Spleen (tissue), 11 donors: ENCODE results near the gene CXXC5. TPM values are rescaled to one million over a fixed set of nuclear protein-coding genes. Genes with fewer than 3 reads are reported as not detected.

ENCODE experiments used
- DNase-seq: peaks from one replicate; pipeline ENCODE4 v3.0.0-alpha.2; 2020
- H3K27ac ChIP-seq, 8 donors: fragments of 200-600 bp; sonication (generic) in 7 of 8; 1 replicate in 4 of 8; 2 replicates in 4 of 8; pipeline versions ENCODE4 v1.5.0 to v1.8.0; 2016 to 2021; ENCODE audit warnings: inconsistent platforms in 4 of 8, mild to moderate bottlenecking in 4 of 8, moderate library complexity in 1 of 8
- H3K27me3 ChIP-seq, 7 donors: fragments of 200-600 bp; sonication (generic) in 6 of 7; replicated peaks in 1 of 7; 1 replicate in 4 of 7; 2 replicates in 3 of 7; pipeline versions ENCODE4 v1.5.0 to v1.8.0; 2016 to 2021; ENCODE audit warnings: inconsistent platforms in 3 of 7, mild to moderate bottlenecking in 1 of 7
- H3K36me3 ChIP-seq, 6 donors: fragments of 200-600 bp; sonication (generic) in 5 of 6; 1 replicate in 4 of 6; 2 replicates in 2 of 6; pipeline versions ENCODE4 v1.5.0 to v1.8.0; 2016 to 2021; ENCODE audit warnings: inconsistent platforms in 2 of 6
- H3K4me1 ChIP-seq, 6 donors: fragments of 200-600 bp; sonication (generic) in 5 of 6; 1 replicate in 3 of 6; 2 replicates in 3 of 6; pipeline versions ENCODE4 v1.5.0 to v1.8.0; 2016 to 2021; ENCODE audit warnings: inconsistent platforms in 3 of 6
- H3K4me3 ChIP-seq, 8 donors: fragments of 200-600 bp; sonication (generic) in 7 of 8; 1 replicate in 4 of 8; 2 replicates in 4 of 8; pipeline versions ENCODE4 v1.5.0 to v1.8.0; 2016 to 2021; ENCODE audit warnings: inconsistent platforms in 4 of 8, mild to moderate bottlenecking in 4 of 8, moderate library complexity in 2 of 8
- H3K9me3 ChIP-seq, 8 donors: fragments of 200-600 bp; sonication (generic) in 7 of 8; 1 replicate in 4 of 8; 2 replicates in 4 of 8; pipeline versions ENCODE4 v1.5.0 to v1.8.0; 2016 to 2021; ENCODE audit warnings: inconsistent platforms in 4 of 8
- POLR2A ChIP-seq, 3 donors: fragments of 450-650 bp; IDR thresholded peaks; one replicate each; pipeline ENCODE4 v1.5.1; 2017; ENCODE audit warnings: antibody characterized with exemption in 3 of 3, mild to moderate bottlenecking in 1 of 3
- POLR2AphosphoS5 ChIP-seq, 3 donors: sonication (generic); formaldehyde crosslinking; IDR thresholded peaks; one replicate each; pipeline ENCODE4 v1.5.1; 2017; ENCODE audit warnings: antibody characterized with exemption in 3 of 3
- WGBS, 5 donors: extraction: QIAGEN DNeasy Blood & Tissue Kit in 3 of 5; methylation state at CpG; one replicate each; pipeline versions ENCODE4 v1.1.5 to v1.1.7; 2013 to 2018; 5-methylcytosine and 5-hydroxymethylcytosine counted together
- intact Hi-C: fragments of 100-400 bp; cut with DNase I; formaldehyde crosslinking; loops from one replicate; pipeline ENCODE4 v1.15.0; 2023; ENCODE audit warnings: low total_unique reads
- polyA plus RNA-seq, 3 donors: library from polyadenylated mRNA; stranded (reverse); fragments of 200-250 nt; gene quantifications; one replicate each; pipeline ENCODE4 v1.2.1, GENCODE V29; 2013
- total RNA-seq, 7 donors: library from RNA; depleted of rRNA in 3 of 7; stranded (reverse); fragments of >200 nt in 3 of 7; fragmentation: NEBNext Ultra II Directional in 4 of 7; extraction: Animal tissue kit (Norgen Biotek cat#: 25700) in 4 of 7; gene quantifications; one replicate each; pipeline versions ENCODE4 v1.1.0 to v1.2.1, GENCODE V29; 2016 to 2021
- TF ChIP-seq, protein P1 (sequence below), 11 experiments: fragments of 200-600 bp in 7 of 11; fragments of 450-650 bp in 4 of 11; sonication (generic) in 4 of 11; IDR thresholded peaks in 8 of 11; conservative IDR thresholded peaks in 3 of 11; 1 replicate in 7 of 11; 2 replicates in 4 of 11; pipeline versions ENCODE4 v1.4.0 to v1.8.0; 2016 to 2021; ENCODE audit warnings: antibody characterized with exemption in 11 of 11, inconsistent platforms in 4 of 11, mild to moderate bottlenecking in 1 of 11
- donor health status: healthy with polysubstance abuse.
- donor health status: DM: no; HTN: no; CAD: no; lungs with moderate emphysema.
- donor health status: DM: no; HTN: no; CAD: no.
- donor health status: Bipolar disorder and iron deficiency.
- donor health status: healthy.
- donor health status: DM: no; HTN: no; CAD: no.
- donor health status: DM: yes; HTN: yes; CAD: no.

The CXXC5 gene
- total and polyA plus RNA-seq, 10 donors = 46.4 to 69.5 (median 62.0) TPM

DNA sequence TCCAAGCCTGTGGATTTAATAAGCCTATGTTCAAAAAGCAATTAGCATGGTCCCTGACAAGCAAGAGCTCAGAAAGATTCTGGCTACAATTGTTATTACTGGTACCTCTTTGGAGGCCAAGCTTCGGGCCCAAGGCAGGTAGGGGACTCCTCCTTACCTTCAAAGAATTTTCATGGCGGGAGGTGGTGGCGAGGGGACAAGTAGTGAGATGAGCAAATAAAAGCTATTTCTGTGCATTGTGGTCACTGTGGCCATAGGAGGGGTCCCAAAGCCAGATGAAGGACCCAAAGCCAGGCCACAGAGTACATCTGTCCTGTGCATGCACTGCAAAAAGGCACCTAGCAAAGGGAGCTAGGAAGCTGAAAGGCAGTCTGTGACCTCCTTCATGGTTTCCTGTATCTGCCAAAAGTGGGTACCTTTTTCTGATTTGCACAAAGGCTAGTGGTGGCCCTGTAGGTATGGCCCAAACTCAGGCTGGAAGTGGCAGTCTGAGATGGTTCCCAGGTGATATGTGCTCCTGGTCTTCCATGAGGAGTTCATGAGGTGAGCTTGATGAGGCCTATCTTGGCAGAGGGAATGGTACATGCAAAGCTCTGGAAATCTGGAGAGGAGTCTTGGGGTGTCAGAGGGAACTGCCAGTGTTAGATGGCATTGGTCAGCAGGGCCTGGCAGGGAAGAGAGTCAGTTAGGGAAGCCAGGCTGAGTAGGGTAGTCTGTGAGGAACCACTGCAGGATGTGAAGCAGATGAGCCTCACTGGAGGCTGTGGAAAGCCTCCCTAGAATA is 3.3 kb upstream of the CXXC5 start:
- intact Hi-C loops = no loop called here

GRCh38 chr5:139645430-139645871 is 2.7 kb upstream of the CXXC5 start:
- Histone ChIP-seq H3K27me3 (peaks cover 0 to 39% (median 4%) of the 10 kb centered on the region in 7 donors), H3K27ac (no peak overlapping the region), H3K4me1 (peaks cover 15 to 79% (median 43%) of the 10 kb centered on the region in 6 donors), H3K36me3 (no peaks in the 10 kb centered on the region), H3K4me3 (no peak overlapping the region), H3K9me3 (no peaks in the 10 kb centered on the region)
- DNase-seq = peak; percentile 47
- WGBS, 5 donors = 57 to 91% (median 79%) methylated on average over 3 of the region's 3 CpGs
- intact Hi-C loops = no loop called here
- no peak for TF ChIP-seq POLR2A (IDR thresholded peaks at IDR 0.05)
- TF ChIP-seq POLR2AphosphoS5 (IDR thresholded peaks at IDR 0.05) = no peak
- TF ChIP-seq, protein P1, sequence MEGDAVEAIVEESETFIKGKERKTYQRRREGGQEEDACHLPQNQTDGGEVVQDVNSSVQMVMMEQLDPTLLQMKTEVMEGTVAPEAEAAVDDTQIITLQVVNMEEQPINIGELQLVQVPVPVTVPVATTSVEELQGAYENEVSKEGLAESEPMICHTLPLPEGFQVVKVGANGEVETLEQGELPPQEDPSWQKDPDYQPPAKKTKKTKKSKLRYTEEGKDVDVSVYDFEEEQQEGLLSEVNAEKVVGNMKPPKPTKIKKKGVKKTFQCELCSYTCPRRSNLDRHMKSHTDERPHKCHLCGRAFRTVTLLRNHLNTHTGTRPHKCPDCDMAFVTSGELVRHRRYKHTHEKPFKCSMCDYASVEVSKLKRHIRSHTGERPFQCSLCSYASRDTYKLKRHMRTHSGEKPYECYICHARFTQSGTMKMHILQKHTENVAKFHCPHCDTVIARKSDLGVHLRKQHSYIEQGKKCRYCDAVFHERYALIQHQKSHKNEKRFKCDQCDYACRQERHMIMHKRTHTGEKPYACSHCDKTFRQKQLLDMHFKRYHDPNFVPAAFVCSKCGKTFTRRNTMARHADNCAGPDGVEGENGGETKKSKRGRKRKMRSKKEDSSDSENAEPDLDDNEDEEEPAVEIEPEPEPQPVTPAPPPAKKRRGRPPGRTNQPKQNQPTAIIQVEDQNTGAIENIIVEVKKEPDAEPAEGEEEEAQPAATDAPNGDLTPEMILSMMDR (IDR thresholded peaks at IDR 0.05 in 8 of 11, conservative IDR thresholded peaks at IDR 0.05 in 3 of 11) = no peak

More for the DNA sequence above, 3.3 kb upstream of the CXXC5 start:
- H3K36me3 ChIP-seq = no peaks in the 10 kb centered on the region
- 85 to 94% (median 91%) methylated on average over 3 of the region's 3 CpGs for WGBS, 5 donors
- H3K27me3 ChIP-seq = peaks cover 0 to 33% (median 0%) of the 10 kb centered on the region in 7 donors
- DNase-seq = peak; percentile 51
- H3K27ac ChIP-seq = no peak overlapping the region
- peaks cover 15 to 79% (median 38%) of the 10 kb centered on the region in 6 donors for H3K4me1 ChIP-seq
- TF ChIP-seq, protein P1 (IDR thresholded peaks at IDR 0.05 in 8 of 11, conservative IDR thresholded peaks at IDR 0.05 in 3 of 11) = no peak
- TF ChIP-seq POLR2AphosphoS5 (IDR thresholded peaks at IDR 0.05) = no peak
- TF ChIP-seq POLR2A (IDR thresholded peaks at IDR 0.05) = no peak
- no peak overlapping the region for H3K4me3 ChIP-seq
- no peaks in the 10 kb centered on the region for H3K9me3 ChIP-seq

GRCh38 chr5:139646111-139646510 is 2.0 kb upstream of the CXXC5 start:
- H3K36me3 ChIP-seq = no peaks in the 10 kb centered on the region
- H3K4me1 ChIP-seq = peaks cover 17 to 85% (median 50%) of the 10 kb centered on the region in 6 donors
- WGBS, 5 donors = 83 to 98% (median 88%) methylated on average over 1 to 3 of the region's 3 CpGs
- intact Hi-C loops = no loop called here
- peak; percentile 61 for DNase-seq
- peaks cover 0 to 46% (median 6%) of the 10 kb centered on the region in 7 donors for H3K27me3 ChIP-seq
- H3K4me3 ChIP-seq = no peak overlapping the region
- H3K9me3 ChIP-seq = no peaks in the 10 kb centered on the region
- TF ChIP-seq POLR2AphosphoS5 (IDR thresholded peaks at IDR 0.05) (no peak), POLR2A (IDR thresholded peaks at IDR 0.05) (no peak)
- TF ChIP-seq, protein P1 (IDR thresholded peaks at IDR 0.05 in 8 of 11, conservative IDR thresholded peaks at IDR 0.05 in 3 of 11) = no peak
- H3K27ac ChIP-seq = no peak overlapping the region

DNA sequence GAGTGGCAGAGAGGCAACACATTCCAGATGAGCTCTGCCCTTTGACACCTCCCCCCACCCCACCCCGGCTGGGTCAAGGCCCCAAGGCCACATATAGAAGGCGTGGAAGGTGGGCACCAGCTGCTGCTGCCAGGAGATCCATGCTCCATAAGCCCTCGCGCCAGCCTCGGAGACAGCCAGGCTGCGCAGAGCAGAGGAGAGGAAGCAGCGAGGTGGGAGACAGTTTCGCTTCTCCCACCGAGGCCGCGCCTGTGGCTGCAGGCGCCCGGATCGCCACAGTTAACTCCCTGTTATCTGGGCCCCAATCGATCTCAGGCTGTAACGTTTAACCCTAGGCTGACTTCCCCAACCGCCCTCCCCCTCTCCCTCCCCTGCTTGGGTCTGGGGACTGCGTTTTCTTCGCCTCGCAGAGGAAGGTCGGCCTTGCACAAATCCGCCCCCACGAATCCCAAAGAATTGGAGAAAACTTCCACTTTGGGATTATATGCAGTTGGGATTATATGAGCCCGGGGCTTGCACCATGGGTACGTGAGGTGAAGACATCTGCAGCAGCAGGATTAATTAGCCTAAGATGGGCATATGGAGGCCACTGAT is 1.1 kb upstream of the CXXC5 start:
- DNase-seq = peak; percentile 84
- WGBS, 5 donors = 9 to 20% (median 13%) methylated on average over 10 to 25 of the region's 25 CpGs
- no peaks in the 10 kb centered on the region for H3K36me3 ChIP-seq
- H3K27ac ChIP-seq = peak overlapping the region in 4 of 8 donors; percentile 14 to 92 (median 20)
- peaks cover 0 to 54% (median 6%) of the 10 kb centered on the region in 7 donors for H3K27me3 ChIP-seq
- intact Hi-C loops = no loop called here
- H3K9me3 ChIP-seq = no peaks in the 10 kb centered on the region
- TF ChIP-seq POLR2A (IDR thresholded peaks at IDR 0.05) (no peak), POLR2AphosphoS5 (IDR thresholded peaks at IDR 0.05) (peak; percentile 33 to 74 (median 73))
- TF ChIP-seq, protein P1 (IDR thresholded peaks at IDR 0.05 in 8 of 11, conservative IDR thresholded peaks at IDR 0.05 in 3 of 11) = no peak
- H3K4me3 ChIP-seq = peak overlapping the region in 7 of 8 donors; percentile 63 to 98 (median 96)
- peaks cover 26 to 94% (median 59%) of the 10 kb centered on the region in 6 donors for H3K4me1 ChIP-seq
